GM13976 (cell line): Measurements from ENCODE around the gene MTX3.

Experiments used
- DNase-seq: peaks from one replicate; pipeline ENCODE4 v3.0.0; 2012; ENCODE audit warnings: low spot score
- CTCF ChIP-seq: IDR thresholded peaks from 2 replicates; pipeline ENCODE4 v1.5.1; 2012; ENCODE audit warnings: borderline replicate concordance, mild to moderate bottlenecking; ENCODE audit not compliant: insufficient read depth; ENCODE audit errors: extremely low read depth, missing control alignments, control extremely low read depth
- in situ Hi-C: fragments of 300-500 bp; cut with MboI; formaldehyde crosslinking; loops from one replicate; pipeline ENCODE4 v1.12.0; 2022; ENCODE audit warnings: low sequenced_read_pairs, mixed read lengths, inconsistent platforms; ENCODE audit not compliant: unreplicated experiment

Gene MTX3

GRCh38 chr5:79974886-79975285 lies 16.2 kb downstream of the MTX3 start:
- in situ Hi-C loops: no loop called here
- no peak for TF ChIP-seq CTCF
- no peak for DNase-seq

- no peak for TF ChIP-seq CTCF
- no peak for DNase-seq
- in situ Hi-C loops: no loop called here
Observed at GRCh38 chr5:79973996-79974395, 17.1 kb downstream of the MTX3 start.

GRCh38 chr5:79973511-79973910 lies 17.6 kb downstream of the MTX3 start:
- TF ChIP-seq CTCF: no peak
- DNase-seq: no peak
- in situ Hi-C loops: no loop called here

- in situ Hi-C loops: no loop called here
- no peak for DNase-seq
- no peak for TF ChIP-seq CTCF
Observed at GRCh38 chr5:79971156-79971555, 19.9 kb downstream of the MTX3 start.

GRCh38 chr5:79966448-79966847 lies 24.6 kb downstream of the MTX3 start:
- in situ Hi-C loops: no loop called here
- TF ChIP-seq CTCF: no peak
- no peak for DNase-seq

GRCh38 chr5:79964136-79964535 lies 26.9 kb downstream of the MTX3 start:
- TF ChIP-seq CTCF: no peak
- DNase-seq: no peak
- in situ Hi-C loops: no loop called here

- no peak for DNase-seq
- in situ Hi-C loops: no loop called here
- TF ChIP-seq CTCF: no peak
Observed at GRCh38 chr5:79963261-79964061, 27.6 kb downstream of the MTX3 start.
